ENCODE measurements around the gene PARP2.
"Not testable (repeated sequence)": the region's sequence is repeated elsewhere in the genome, so short reads cannot be mapped to it uniquely, and the experiment has no call there.

PARP2 gene

DNA sequence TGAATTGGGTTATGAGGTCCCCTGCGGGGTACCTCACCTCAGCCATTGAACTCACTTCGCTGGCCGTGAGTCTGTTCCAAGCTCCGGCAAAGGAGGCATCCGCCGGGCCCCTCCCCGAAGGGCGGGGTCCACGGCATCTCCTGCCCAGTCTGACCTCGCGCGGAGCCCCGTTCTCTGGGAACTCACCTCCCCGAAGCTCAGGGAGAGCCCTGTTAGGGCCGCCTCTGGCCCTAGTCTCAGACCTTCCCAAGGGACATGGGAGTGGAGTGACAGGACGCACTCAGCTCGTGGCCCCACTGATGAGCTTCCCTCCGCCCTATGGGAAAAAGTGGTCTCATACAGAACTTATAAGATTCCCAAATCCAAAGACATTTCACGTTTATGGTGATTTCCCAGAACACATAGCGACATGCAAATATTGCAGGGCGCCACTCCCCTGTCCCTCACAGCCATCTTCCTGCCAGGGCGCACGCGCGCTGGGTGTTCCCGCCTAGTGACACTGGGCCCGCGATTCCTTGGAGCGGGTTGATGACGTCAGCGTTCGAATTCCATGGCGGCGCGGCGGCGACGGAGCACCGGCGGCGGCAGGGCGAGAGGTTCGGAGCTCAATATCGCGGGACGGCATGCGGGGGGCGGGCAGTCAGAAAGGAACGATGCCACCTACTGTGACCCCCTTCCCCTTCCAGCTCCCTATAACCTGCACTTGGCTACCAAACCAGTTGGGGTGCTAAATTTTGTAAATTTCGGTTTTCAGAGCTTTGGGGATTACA is at the start of gene PARP2:
PARP2 (plus strand) TSS at position 544 of the 770 bp plus-strand sequence; CDS start at position 551, 7 bp downstream.
- peak; percentile 96 for DNase-seq

DNA sequence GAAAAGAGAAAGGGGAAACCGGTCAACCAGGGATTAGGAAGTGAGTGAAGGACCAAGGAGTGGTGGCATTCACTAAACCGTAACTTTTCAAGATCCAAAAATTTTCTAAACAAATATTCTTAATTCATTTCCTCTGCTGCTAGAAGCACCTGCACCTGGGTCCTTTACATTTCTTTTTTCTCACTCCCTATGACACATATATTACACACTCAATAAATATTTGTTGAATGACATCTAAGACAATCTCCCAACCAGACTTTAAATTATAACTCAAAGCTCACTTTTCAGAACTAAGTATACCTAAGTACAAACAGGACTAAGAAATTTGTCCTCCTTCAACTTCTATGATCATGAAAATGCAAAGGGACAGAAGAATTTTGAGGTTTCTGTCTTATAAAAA is 48.8 kb upstream of the PARP2 start:
- DNase-seq, result no peak

- DNase-seq, result no peak
Observed at GRCh38 chr14:20295067-20295466, 48.4 kb upstream of the PARP2 start.

DNA sequence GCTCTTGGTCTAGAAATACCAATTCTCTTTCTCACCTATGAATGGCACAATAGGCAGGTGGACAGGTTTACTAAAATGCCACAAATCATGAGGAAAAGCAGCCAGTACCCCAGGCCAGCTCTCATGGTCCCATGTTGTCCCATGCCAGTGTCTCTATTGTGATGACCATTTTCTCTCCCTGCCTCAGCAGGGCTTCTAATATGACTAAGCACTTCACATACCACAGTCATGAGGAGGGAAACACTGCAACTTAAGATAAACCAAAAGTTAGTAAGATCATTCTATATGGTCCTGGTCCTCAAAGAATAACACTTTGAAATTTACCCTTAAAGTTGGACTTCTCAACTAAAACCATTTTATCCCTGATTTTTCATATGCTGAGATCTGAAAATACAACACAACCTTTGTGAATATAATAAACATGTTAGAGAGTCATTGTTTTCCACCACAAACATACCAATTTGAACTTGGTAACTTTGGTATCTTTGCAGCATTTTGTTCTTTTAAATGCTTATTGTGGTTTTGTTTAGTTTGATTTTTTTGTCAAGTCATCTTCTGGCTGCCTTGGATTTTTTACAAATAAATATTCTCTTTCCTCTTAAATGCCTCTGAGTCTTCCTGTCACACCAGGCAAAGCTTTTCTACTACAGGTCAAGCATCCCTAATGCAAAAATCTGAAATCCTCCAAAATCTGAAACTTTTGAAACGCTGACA is 41.2 kb upstream of the PARP2 start:
- no peak for DNase-seq

DNA sequence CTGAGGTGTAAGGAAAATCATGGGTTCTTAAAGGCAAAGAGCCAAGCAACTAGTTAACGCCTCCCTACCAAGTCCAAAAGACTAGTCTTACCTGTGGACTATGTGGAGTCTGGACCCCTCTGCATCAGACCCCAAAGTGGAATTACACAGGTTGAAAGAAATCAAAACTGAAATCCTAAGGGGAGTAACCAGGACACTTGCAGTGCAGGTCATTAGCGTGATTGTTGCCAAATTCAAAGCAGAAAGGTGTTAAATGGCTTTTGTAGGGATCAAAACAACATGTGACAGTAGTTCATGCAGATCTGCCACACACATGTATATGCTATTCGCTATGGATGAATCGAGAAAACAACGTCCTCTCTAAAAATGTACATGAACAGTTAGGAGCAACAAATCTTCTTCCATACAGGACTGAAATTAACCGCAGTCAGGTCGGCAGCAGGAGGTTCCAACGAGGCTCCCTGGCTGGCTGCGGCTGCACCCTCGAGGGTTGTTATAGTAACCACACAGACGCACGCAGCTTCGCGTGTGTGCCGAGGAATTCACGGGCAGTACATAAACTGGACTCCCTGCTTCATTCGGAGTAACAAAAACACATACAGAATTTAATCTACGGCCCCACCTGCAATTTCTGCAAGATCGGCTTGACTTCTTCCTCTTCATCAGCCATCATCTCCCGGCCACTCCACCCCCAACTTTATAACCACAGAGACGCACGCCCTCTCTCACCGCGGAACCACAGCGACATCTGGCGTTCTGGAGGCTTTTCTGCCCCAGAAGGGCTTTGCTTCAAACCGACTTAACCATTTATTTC is 38.0 kb upstream of the PARP2 start, which contains the start of gene TTC5:
TTC5 (minus strand) TSS at position 687 of the 814 bp plus-strand sequence; CDS start at position 673, 14 bp downstream.
- peak; percentile 95 for DNase-seq

DNA sequence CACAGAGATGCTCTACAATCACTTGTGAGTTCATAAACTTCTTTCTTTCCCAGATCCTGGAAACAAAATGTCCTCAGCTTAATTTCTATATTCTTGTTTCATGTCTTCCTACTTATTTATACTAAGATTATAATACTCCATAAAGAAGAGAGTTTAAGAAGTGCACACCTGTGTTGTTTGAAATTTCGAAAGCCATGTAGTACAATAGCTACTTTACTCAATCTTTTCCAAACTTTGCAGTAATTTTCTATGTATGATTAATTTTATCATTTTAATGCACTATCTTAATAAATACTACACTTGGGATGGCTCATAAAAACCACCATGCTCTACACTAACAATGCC is 37.4 kb upstream of the PARP2 start:
- no peak for DNase-seq

- no peak for DNase-seq
Observed at GRCh38 chr14:20314026-20314425, 29.4 kb upstream of the PARP2 start.

- no peak for DNase-seq
Observed at GRCh38 chr14:20317720-20318119, 25.7 kb upstream of the PARP2 start.

- DNase-seq, result no peak
Observed at GRCh38 chr14:20327005-20327869, 16.2 kb upstream of the PARP2 start.

- no peak for DNase-seq
Observed at GRCh38 chr14:20328705-20329104, 14.7 kb upstream of the PARP2 start.

DNA sequence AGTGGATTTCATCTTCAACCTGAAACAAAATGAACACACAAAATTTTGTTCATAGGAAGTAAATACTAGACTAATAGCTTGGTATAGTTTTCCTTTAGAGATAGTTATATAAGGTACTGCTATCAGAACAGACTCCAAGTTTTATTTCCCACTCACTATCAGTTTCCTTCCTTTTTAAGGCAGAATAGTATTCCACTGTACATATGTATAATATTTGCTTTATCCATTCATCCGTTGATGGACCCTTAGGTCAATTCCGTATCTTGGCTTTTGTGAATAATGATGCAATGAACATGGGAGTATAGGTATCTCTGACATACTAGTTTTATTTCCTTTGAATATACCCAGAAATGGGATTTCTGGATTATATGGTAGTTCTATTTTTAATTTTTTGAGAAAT is 14.1 kb upstream of the PARP2 start:
- no peak for DNase-seq

- no peak for DNase-seq
Observed at GRCh38 chr14:20331053-20331613, 12.3 kb upstream of the PARP2 start.

GRCh38 chr14:20332431-20332787 is 11.0 kb upstream of the PARP2 start:
- DNase-seq, result no peak

GRCh38 chr14:20332788-20333493 is 10.5 kb upstream of the PARP2 start, which contains the start of gene CCNB1IP1:
CCNB1IP1 (minus strand) TSS chr14:20333279; CDS start chr14:20316523, 16,756 bp downstream.
- DNase-seq, result peak; percentile 82

DNA sequence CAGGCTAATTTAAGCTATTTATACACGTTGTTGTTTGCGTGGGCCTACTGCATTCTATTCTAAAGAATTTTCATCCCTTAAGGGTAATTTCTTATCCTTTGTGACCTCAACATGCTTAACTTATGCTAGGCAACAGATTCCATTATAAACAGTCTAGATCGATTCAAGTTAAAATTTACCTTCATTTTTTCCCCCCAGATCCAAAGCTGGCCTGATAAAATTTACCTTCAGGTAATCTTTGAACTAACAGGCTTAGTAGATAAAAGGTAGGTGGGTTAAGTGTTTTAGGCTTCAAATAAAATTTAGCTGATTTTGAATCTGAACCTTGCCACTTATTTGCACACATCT is 10.0 kb upstream of the PARP2 start:
- DNase-seq, result no peak

- DNase-seq, result no peak
Observed at GRCh38 chr14:20334017-20334416, 9.4 kb upstream of the PARP2 start.

DNA sequence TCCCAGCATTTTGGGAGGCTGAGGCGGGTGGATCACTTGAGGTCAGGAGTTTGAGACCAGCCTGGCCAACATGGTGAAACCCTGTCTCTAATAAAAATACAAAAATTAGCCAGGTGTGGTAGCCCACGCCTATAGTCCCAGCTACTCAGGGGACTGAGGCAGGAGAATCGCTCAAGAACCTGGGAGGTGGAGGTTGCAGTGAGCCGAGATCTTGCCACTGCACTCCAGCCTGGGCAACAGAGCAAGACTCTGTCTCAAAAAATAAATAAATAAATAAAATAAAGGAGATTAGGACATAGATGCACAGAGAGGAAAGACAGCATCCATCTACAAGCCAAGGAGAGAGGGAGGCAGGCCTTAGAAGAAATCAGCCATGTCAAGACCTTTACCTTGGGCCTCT is 2.4 kb upstream of the PARP2 start:
- DNase-seq, result not testable (repeated sequence)

DNA sequence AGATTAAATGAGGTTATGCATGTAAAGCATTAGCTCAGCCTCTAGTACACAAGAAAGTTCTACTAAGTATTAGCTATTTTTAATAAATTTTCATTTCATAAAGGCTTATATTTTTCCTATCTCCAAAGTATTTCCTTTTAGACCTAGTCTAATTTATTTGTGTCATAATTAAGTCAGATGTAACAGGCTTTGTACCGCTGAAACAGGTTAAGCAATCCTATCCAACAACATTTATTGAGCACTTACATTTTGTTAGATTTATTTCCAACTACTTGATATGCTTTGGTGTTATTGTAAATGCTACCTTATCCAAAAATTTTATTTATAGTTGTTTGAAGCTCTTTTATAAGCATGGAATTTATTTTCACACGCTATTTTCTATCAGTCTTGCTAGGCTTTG is 1.8 kb upstream of the PARP2 start:
- DNase-seq, result no peak

DNA sequence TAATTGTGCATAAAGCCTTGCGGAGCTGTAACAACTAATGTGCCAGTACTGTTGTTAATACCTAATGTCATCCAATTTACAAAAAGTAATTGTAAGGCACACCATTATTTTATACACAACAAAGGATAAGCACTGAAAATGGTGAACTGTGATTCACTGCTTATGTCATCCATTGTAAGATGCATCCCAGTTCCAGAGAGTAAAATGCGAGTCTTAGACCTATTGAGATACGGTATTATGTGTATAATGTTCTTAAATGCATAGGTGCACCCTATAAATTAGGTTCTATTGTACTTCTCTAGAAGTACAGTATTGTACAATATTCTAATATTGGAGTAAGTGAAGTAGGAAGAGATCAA is 406 bp downstream of the PARP2 start:
- DNase-seq, result no peak

- DNase-seq, result no peak
Observed at GRCh38 chr14:20345366-20345765, 1.9 kb downstream of the PARP2 start.

GRCh38 chr14:20346713-20347112 is 3.3 kb downstream of the PARP2 start:
- DNase-seq, result no peak

GRCh38 chr14:20347747-20348146 is 4.3 kb downstream of the PARP2 start:
- no peak for DNase-seq
